GM21526 (cell line): ENCODE data around the gene PATJ.
"Not testable (repeated sequence)": the region's sequence is repeated elsewhere in the genome, so short reads cannot be mapped to it uniquely, and the experiment has no call there.

Experiments used
- ATAC-seq: cut with Tn5 transposase; IDR thresholded peaks from one replicate; pipeline ENCODE4 v1.9.1; 2021; ENCODE audit warnings: moderate library complexity; ENCODE audit not compliant: unreplicated experiment, low FRiP score

PATJ gene

GRCh38 chr1:61879887-61880474 lies 137.7 kb downstream of the PATJ start:
- not testable (repeated sequence) for ATAC-seq

- no peak for ATAC-seq
Measured at GRCh38 chr1:61887076-61887867, 145.0 kb downstream of the PATJ start.

- ATAC-seq: no peak
Measured at GRCh38 chr1:61887931-61888564, 145.8 kb downstream of the PATJ start.

- no peak for ATAC-seq
Measured at GRCh38 chr1:61888808-61889207, 146.5 kb downstream of the PATJ start.

- not testable (repeated sequence) for ATAC-seq
Measured at GRCh38 chr1:61890435-61890834, 148.2 kb downstream of the PATJ start.

GRCh38 chr1:61892977-61893376 lies 150.7 kb downstream of the PATJ start:
- no peak for ATAC-seq

GRCh38 chr1:61894296-61894695 lies 152.0 kb downstream of the PATJ start:
- ATAC-seq: not testable (repeated sequence)

GRCh38 chr1:61895175-61895574 lies 152.9 kb downstream of the PATJ start:
- no peak for ATAC-seq

- no peak for ATAC-seq
Measured at GRCh38 chr1:61898658-61899057, 156.4 kb downstream of the PATJ start.

- no peak for ATAC-seq
Measured at GRCh38 chr1:61904354-61904753, 162.1 kb downstream of the PATJ start.

- ATAC-seq: no peak
Measured at GRCh38 chr1:61907102-61907501, 164.8 kb downstream of the PATJ start.

- ATAC-seq: no peak
Measured at GRCh38 chr1:61910035-61910434, 167.8 kb downstream of the PATJ start.

- no peak for ATAC-seq
Measured at GRCh38 chr1:61914823-61915482, 172.7 kb downstream of the PATJ start.

GRCh38 chr1:61921435-61921834 lies 179.2 kb downstream of the PATJ start:
- no peak for ATAC-seq

GRCh38 chr1:61922950-61923480 lies 180.7 kb downstream of the PATJ start:
- no peak for ATAC-seq

- ATAC-seq: no peak
Measured at GRCh38 chr1:61925591-61926298, 183.5 kb downstream of the PATJ start.

GRCh38 chr1:61926597-61926996 lies 184.3 kb downstream of the PATJ start:
- ATAC-seq: no peak

GRCh38 chr1:61930116-61930645 lies 187.9 kb downstream of the PATJ start:
- ATAC-seq: no peak

GRCh38 chr1:61931587-61932279 lies 189.5 kb downstream of the PATJ start:
- no peak for ATAC-seq
